CD4-positive, alpha-beta T cell (primary cell): ENCODE measurements around the gene MAMDC4. TPM values are rescaled to one million over a fixed set of nuclear protein-coding genes. Genes with fewer than 3 reads are reported as not detected.

Experiments used
- ATAC-seq: fragments of 200-7000 bp; cut with Tn5 transposase; one replicate; pipeline ENCODE4 v1.10.0; 2022; ENCODE audit warnings: mild to moderate bottlenecking; ENCODE audit not compliant: poor library complexity
- CTCF ChIA-PET: fragments of 350-600 bp; sonication (Branson Sonifier 250); formaldehyde crosslinking; loops from one replicate; lab custom pipeline; 2021; ENCODE audit warnings: antibody characterized with exemption, inconsistent platforms; lab: Charles Lee
- POLR2A ChIA-PET: fragments of 350-600 bp; sonication (Branson Sonifier 250); formaldehyde crosslinking; loops from one replicate; lab custom pipeline; 2021; ENCODE audit warnings: antibody characterized with exemption, inconsistent platforms; lab: Charles Lee
- DNase-seq, 14 experiments: peaks; one replicate each; pipeline ENCODE4 v3.0.0-alpha.2; 2013 to 2020; ENCODE audit warnings: mixed read lengths in 2 of 14
- H3K27ac ChIP-seq, 2 donors: one replicate each; pipeline versions ENCODE4 v1.5.1 to v1.7.0; 2013; ENCODE audit warnings: low read length in 2 of 2, low read depth in 1 of 2, mild to moderate bottlenecking in 1 of 2
- H3K27me3 ChIP-seq, 2 experiments: 1 replicate in 1 of 2; 2 replicates in 1 of 2; pipeline versions ENCODE4 v1.6.1 to v1.7.0; 2013; ENCODE audit warnings: low read length in 2 of 2, control low read depth in 1 of 2, mild to moderate bottlenecking in 1 of 2, moderate library complexity in 1 of 2; ENCODE audit not compliant: insufficient read depth in 2 of 2, control insufficient read depth in 1 of 2
- H3K36me3 ChIP-seq: one replicate; pipeline ENCODE4 v1.6.1; 2013; ENCODE audit warnings: low read length, control low read depth; ENCODE audit not compliant: insufficient read depth
- H3K4me1 ChIP-seq: one replicate; pipeline ENCODE4 v1.6.1; 2013; ENCODE audit warnings: low read length, control low read depth; ENCODE audit not compliant: insufficient read depth
- H3K4me3 ChIP-seq: one replicate; pipeline ENCODE4 v1.5.1; 2013; ENCODE audit warnings: mild to moderate bottlenecking, low read length, moderate library complexity
- H3K9me3 ChIP-seq, 2 experiments: 1 replicate in 1 of 2; 2 replicates in 1 of 2; pipeline versions ENCODE4 v1.6.1 to v1.7.0; 2013; ENCODE audit warnings: low read length in 2 of 2, mild to moderate bottlenecking in 2 of 2, control low read depth in 1 of 2, moderate library complexity in 1 of 2; ENCODE audit not compliant: control insufficient read depth in 1 of 2, insufficient read depth in 1 of 2
- H3K27ac Mint-ChIP-seq: one replicate; pipeline ENCODE4 v1.8.0; 2020; ENCODE audit warnings: mixed read lengths
- H3K27me3 Mint-ChIP-seq: one replicate; pipeline ENCODE4 v1.8.0; 2021; ENCODE audit warnings: mixed read lengths
- H3K36me3 Mint-ChIP-seq: one replicate; pipeline ENCODE4 v1.8.0; 2021; ENCODE audit warnings: low read depth, mixed read lengths
- H3K4me1 Mint-ChIP-seq: one replicate; pipeline ENCODE4 v1.8.0; 2021; ENCODE audit warnings: low read depth, mixed read lengths
- H3K4me3 Mint-ChIP-seq: one replicate; pipeline ENCODE4 v1.8.0; 2020; ENCODE audit warnings: mild to moderate bottlenecking, mixed read lengths
- H3K9me3 Mint-ChIP-seq: one replicate; pipeline ENCODE4 v1.8.0; 2020; ENCODE audit warnings: mixed read lengths
- CTCF ChIP-seq: fragments of 200-600 bp; IDR thresholded peaks from one replicate; pipeline ENCODE4 v1.8.0; 2022; ENCODE audit warnings: antibody characterized with exemption, mild to moderate bottlenecking
- intact Hi-C, 2 experiments: fragments of 100-400 bp; cut with DNase I in 1 of 2; cut with micrococcal nuclease in 1 of 2; formaldehyde crosslinking; loops; one replicate each; pipeline versions ENCODE4 v1.15.1 to v1.9.0; 2023 to 2025; cut with DNase I, micrococcal nuclease
- total RNA-seq, 174 experiments: library from RNA in 2 of 174; stranded (reverse) in 2 of 174; gene quantifications; one replicate each; pipeline ENCODE4 v1.2.3 and lab custom pipeline; 2021 to 2026

The MAMDC4 gene
- total RNA-seq, 2 experiments from 2014 or later: 2.2 to 3.4 TPM

DNA sequence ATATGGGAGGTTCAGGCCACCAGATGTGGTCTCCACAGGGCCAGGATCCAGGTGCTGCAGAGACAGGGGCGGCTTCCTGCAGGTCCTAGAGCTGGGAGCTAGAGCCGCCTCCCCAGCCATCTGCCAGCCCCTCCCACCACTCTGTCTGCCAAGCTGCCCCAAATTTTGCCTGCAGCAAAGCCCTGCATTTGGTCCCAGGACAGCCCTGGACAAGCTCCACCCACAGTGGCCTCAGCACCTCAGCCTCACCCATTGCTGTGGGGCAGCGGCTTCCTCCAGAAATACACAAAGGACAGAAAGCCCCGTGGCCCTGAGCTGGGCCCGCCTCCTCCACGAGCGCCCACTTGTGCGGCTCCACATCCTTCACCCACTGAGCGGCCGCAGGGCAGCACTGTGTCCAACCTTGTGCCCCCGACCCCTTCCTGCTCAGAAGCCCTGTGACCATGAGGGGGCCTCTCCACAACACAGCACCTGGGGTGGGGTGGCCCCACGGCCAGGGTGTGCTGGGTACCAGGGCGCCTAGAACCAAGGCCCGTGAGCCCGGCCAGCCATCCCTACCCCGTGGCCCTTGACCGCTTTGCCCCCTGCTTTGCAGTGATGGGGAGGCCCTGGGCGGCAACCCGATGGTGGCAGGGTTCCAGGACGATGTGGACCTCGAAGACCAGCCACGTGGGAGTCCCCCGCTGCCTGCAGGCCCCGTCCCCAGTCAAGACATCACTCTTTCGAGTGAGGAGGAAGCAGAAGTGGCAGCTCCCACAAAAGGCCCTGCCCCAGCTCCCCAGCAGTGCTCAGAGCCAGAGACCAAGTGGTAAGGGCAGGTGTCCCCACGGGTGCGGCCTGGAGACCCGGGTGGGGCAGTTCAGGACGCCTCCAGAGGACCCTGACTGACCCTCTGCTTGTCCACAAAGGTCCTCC lies 13.6 kb upstream of the MAMDC4 start:
- no peak for TF ChIP-seq CTCF
- intact Hi-C loops: no loop called here
- no peaks in the 10 kb centered on the region for H3K9me3 Mint-ChIP-seq

GRCh38 chr9:136839229-136840139 lies 12.7 kb upstream of the MAMDC4 start:
- Mint-ChIP-seq H3K36me3 (peaks cover 5% of the 10 kb centered on the region), H3K9me3 (no peaks in the 10 kb centered on the region), H3K27me3 (peaks cover 11% of the 10 kb centered on the region), H3K27ac (no peak overlapping the region), H3K4me1 (peaks cover 15% of the 10 kb centered on the region), H3K4me3 (no peak overlapping the region)
- Histone ChIP-seq H3K4me3 (no peak overlapping the region), H3K27ac (no peak overlapping the region), H3K9me3 (no peaks in the 10 kb centered on the region), H3K4me1 (peaks cover 30% of the 10 kb centered on the region), H3K27me3 (peaks cover 0 to 8% of the 10 kb centered on the region in 2 experiments), H3K36me3 (peaks cover 14% of the 10 kb centered on the region)
- ChIA-PET CTCF (no interaction called here), POLR2A (no interaction called here)
- intact Hi-C loops: loop anchor here (2.0 to 10.0 kb wide), 2 partner anchors 31 to 105 kb away; partner anchors contain the start of genes C8G (in 1 of the 2) and FBXW5 (in 1 of the 2)
- TF ChIP-seq CTCF: no peak
- DNase-seq (no peak), ATAC-seq (no peak)

More for the DNA sequence above, 13.6 kb upstream of the MAMDC4 start:
- POLR2A ChIA-PET: no interaction called here
- Mint-ChIP-seq H3K4me1 (peaks cover 13% of the 10 kb centered on the region), H3K36me3 (peaks cover 12% of the 10 kb centered on the region), H3K27me3 (peaks cover 8% of the 10 kb centered on the region), H3K27ac (no peak overlapping the region), H3K4me3 (no peak overlapping the region)
- no peak overlapping the region for H3K4me3 ChIP-seq
- peaks cover 0 to 7% of the 10 kb centered on the region in 2 experiments for H3K27me3 ChIP-seq
- H3K4me1 ChIP-seq: peaks cover 22% of the 10 kb centered on the region
- no peak for ATAC-seq
- H3K27ac ChIP-seq: no peak overlapping the region
- DNase-seq: no peak
- no peaks in the 10 kb centered on the region for H3K9me3 ChIP-seq
- peaks cover 14% of the 10 kb centered on the region for H3K36me3 ChIP-seq
- CTCF ChIA-PET: no interaction called here

- H3K4me1 Mint-ChIP-seq: peaks cover 15% of the 10 kb centered on the region
- H3K27me3 Mint-ChIP-seq: peaks cover 15% of the 10 kb centered on the region
- ChIA-PET CTCF (no interaction called here), POLR2A (no interaction called here)
- TF ChIP-seq CTCF: no peak
- peaks cover 5% of the 10 kb centered on the region for H3K36me3 Mint-ChIP-seq
- intact Hi-C loops: loop anchor here (2.0 to 10.0 kb wide), 2 partner anchors 32 to 104 kb away; partner anchors contain the start of genes C8G (in 1 of the 2) and FBXW5 (in 1 of the 2)
- Histone ChIP-seq H3K27ac (no peak overlapping the region), H3K27me3 (peaks cover 5 to 11% of the 10 kb centered on the region in 2 experiments), H3K4me3 (no peak overlapping the region), H3K4me1 (peaks cover 34% of the 10 kb centered on the region), H3K36me3 (peaks cover 14% of the 10 kb centered on the region), H3K9me3 (no peaks in the 10 kb centered on the region)
- DNase-seq: no peak
- H3K9me3 Mint-ChIP-seq: no peaks in the 10 kb centered on the region
- no peak for ATAC-seq
- no peak overlapping the region for H3K27ac Mint-ChIP-seq
- no peak overlapping the region for H3K4me3 Mint-ChIP-seq
Observed at GRCh38 chr9:136840140-136840876, 11.8 kb upstream of the MAMDC4 start.
